OCI-LY7 (cell line): ENCODE data around the gene CLN3. TPM values are rescaled to one million over a fixed set of nuclear protein-coding genes. Genes with fewer than 3 reads are reported as not detected.

ENCODE experiments used
- BruUV-seq: library from RNA; stranded (reverse); fragments of 400-500 nt; replicated peaks from 2 replicates; lab custom pipeline; 2021; lab: Mats Ljungman, UMichigan
- CTCF ChIA-PET: fragments of 300-600 bp; sonication (Branson Sonifier 250); formaldehyde crosslinking; loops from one replicate; lab custom pipeline; 2022; ENCODE audit warnings: antibody characterized with exemption; ENCODE audit not compliant: unreplicated experiment; lab: Charles Lee
- POLR2A ChIA-PET: fragments of 300-600 bp; sonication (Branson Sonifier 250); formaldehyde crosslinking; loops from one replicate; lab custom pipeline; 2022; ENCODE audit warnings: antibody characterized with exemption; lab: Charles Lee
- DNase-seq: peaks from one replicate; pipeline ENCODE4 v3.0.0-alpha.2; 2015; ENCODE audit warnings: low spot score
- H2AFZ ChIP-seq: fragments of 200-600 bp; sonication (generic), shearing (Covaris generic); 2 replicates; pipeline ENCODE4 v1.6.1; 2014; ENCODE audit warnings: mild to moderate bottlenecking, antibody characterized with exemption, low read length, moderate library complexity
- H3K27ac ChIP-seq: fragments of 200-600 bp; sonication (generic); 2 replicates; pipeline ENCODE4 v1.5.1; 2014; ENCODE audit warnings: mixed run types, low read depth, mild to moderate bottlenecking, moderate library complexity, low read length, inconsistent platforms; ENCODE audit not compliant: poor library complexity, severe bottlenecking
- H3K36me3 ChIP-seq: fragments of 200-600 bp; sonication (generic); 2 replicates; pipeline ENCODE4 v1.6.1; 2014; ENCODE audit warnings: mild to moderate bottlenecking, antibody characterized with exemption, low read length, moderate library complexity, mixed read lengths; ENCODE audit not compliant: insufficient read depth
- H3K4me1 ChIP-seq: fragments of 200-600 bp; sonication (generic); 2 replicates; pipeline ENCODE4 v1.5.1; 2014; ENCODE audit warnings: mild to moderate bottlenecking, low read length; ENCODE audit not compliant: insufficient read depth, poor library complexity, severe bottlenecking
- H3K4me2 ChIP-seq: fragments of 200-600 bp; sonication (generic); 2 replicates; pipeline ENCODE4 v1.6.1; 2014; ENCODE audit warnings: mild to moderate bottlenecking, low read length
- H3K4me3 ChIP-seq: fragments of 200-600 bp; sonication (generic); 2 replicates; pipeline ENCODE4 v1.5.1; 2014; ENCODE audit warnings: mild to moderate bottlenecking, low read depth, low read length; ENCODE audit not compliant: poor library complexity, severe bottlenecking
- H3K79me2 ChIP-seq: fragments of 200-600 bp; sonication (generic); 2 replicates; pipeline ENCODE4 v1.6.1; 2016; ENCODE audit warnings: low read depth, mild to moderate bottlenecking, low read length, moderate library complexity, mixed read lengths; ENCODE audit not compliant: insufficient read depth
- H3K9me2 ChIP-seq: fragments of 200-600 bp; sonication (generic); 2 replicates; pipeline ENCODE4 v1.6.1; 2016; ENCODE audit warnings: mild to moderate bottlenecking, low read length, mixed read lengths; ENCODE audit not compliant: insufficient read depth
- H3K9me3 ChIP-seq: fragments of 200-600 bp; sonication (generic); 2 replicates; pipeline ENCODE4 v1.6.1; 2014; ENCODE audit warnings: mild to moderate bottlenecking, mixed run types, low read length, mixed read lengths
- H4K20me1 ChIP-seq: fragments of 200-600 bp; sonication (generic); 2 replicates; pipeline ENCODE4 v1.6.1; 2014; ENCODE audit warnings: mild to moderate bottlenecking, antibody characterized with exemption, low read length, moderate library complexity, mixed read lengths; ENCODE audit not compliant: insufficient read depth
- EZH2phosphoT487 ChIP-seq: fragments of 200-600 bp; sonication (generic); IDR thresholded peaks from 2 replicates; pipeline ENCODE4 v1.6.1; 2018; ENCODE audit warnings: low read depth, borderline replicate concordance, mild to moderate bottlenecking, mixed run types, antibody characterized with exemption, low read length, moderate library complexity, mixed read lengths
- intact Hi-C: fragments of 100-400 bp; cut with micrococcal nuclease; formaldehyde crosslinking; loops from one replicate; pipeline ENCODE4 v1.10.0; 2022; ENCODE audit not compliant: unreplicated experiment
- total RNA-seq, 2 experiments: library from RNA; depleted of rRNA in 1 of 2; stranded (reverse); fragments of >200 nt in 1 of 2; shearing (Covaris generic) in 1 of 2; gene quantifications; 2 replicates each; pipeline ENCODE4 v1.2.3, GENCODE V29; 2014 to 2022
- TF ChIP-seq, protein P1 (sequence below): fragments of 200-600 bp; sonication (generic); conservative IDR thresholded peaks from 2 replicates; pipeline ENCODE4 v1.5.1; 2014; ENCODE audit warnings: mild to moderate bottlenecking, antibody characterized with exemption, low read length, moderate library complexity, mixed read lengths

The CLN3 gene
- total RNA-seq, 2 experiments from 2014 or later: 29.7 to 42.3 TPM

- DNase-seq: no peak
- no peak overlapping the region for H3K4me3 ChIP-seq
- H3K36me3 ChIP-seq: no peaks in the 10 kb centered on the region
- no TSS peak for BruUV-seq
- TF ChIP-seq, protein P1, sequence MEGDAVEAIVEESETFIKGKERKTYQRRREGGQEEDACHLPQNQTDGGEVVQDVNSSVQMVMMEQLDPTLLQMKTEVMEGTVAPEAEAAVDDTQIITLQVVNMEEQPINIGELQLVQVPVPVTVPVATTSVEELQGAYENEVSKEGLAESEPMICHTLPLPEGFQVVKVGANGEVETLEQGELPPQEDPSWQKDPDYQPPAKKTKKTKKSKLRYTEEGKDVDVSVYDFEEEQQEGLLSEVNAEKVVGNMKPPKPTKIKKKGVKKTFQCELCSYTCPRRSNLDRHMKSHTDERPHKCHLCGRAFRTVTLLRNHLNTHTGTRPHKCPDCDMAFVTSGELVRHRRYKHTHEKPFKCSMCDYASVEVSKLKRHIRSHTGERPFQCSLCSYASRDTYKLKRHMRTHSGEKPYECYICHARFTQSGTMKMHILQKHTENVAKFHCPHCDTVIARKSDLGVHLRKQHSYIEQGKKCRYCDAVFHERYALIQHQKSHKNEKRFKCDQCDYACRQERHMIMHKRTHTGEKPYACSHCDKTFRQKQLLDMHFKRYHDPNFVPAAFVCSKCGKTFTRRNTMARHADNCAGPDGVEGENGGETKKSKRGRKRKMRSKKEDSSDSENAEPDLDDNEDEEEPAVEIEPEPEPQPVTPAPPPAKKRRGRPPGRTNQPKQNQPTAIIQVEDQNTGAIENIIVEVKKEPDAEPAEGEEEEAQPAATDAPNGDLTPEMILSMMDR: no peak
- TF ChIP-seq EZH2phosphoT487: no peak
- no peak overlapping the region for H2AFZ ChIP-seq
- H3K9me2 ChIP-seq: no peaks in the 10 kb centered on the region
- ChIA-PET CTCF (interaction anchor here (0.7 kb wide), 1 partner anchor 8 kb away, joined by 9 read pairs; no protein-coding TSS in a partner anchor), POLR2A (no interaction called here)
- H3K9me3 ChIP-seq: no peaks in the 10 kb centered on the region
- H3K4me1 ChIP-seq: peaks cover 10% of the 10 kb centered on the region
- no peaks in the 10 kb centered on the region for H3K79me2 ChIP-seq
- no peak overlapping the region for H3K4me2 ChIP-seq
- intact Hi-C loops: no loop called here
- H4K20me1 ChIP-seq: no peaks in the 10 kb centered on the region
- H3K27ac ChIP-seq: no peak overlapping the region
Measured at GRCh38 chr16:28503470-28504259, 11.8 kb upstream of the CLN3 start.

DNA sequence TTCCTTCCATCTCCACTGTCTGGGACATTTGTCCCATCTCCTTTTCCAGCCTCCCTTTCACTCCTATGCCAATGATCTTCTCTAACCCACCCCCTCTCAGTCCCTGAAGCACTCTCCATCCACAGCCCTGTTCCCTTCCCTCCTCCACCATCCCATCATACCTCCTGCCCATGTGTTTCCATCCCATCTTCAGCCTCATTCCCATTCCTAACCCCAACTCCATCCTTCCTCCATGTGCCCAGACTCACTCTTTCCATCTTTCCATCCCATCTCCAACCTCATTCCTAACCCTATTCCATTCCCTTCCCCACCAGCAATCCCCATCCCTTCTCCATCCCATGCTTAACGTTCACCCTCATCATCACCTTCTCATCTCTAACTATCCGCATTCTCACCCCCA, 10.4 kb upstream of the CLN3 start:
- intact Hi-C loops: no loop called here
- no peaks in the 10 kb centered on the region for H3K4me1 ChIP-seq
- H3K4me2 ChIP-seq: no peak overlapping the region
- CTCF ChIA-PET: no interaction called here
- no peak overlapping the region for H2AFZ ChIP-seq
- H3K9me3 ChIP-seq: no peaks in the 10 kb centered on the region
- H3K9me2 ChIP-seq: no peaks in the 10 kb centered on the region
- DNase-seq: no peak
- H3K79me2 ChIP-seq: no peaks in the 10 kb centered on the region
- H3K4me3 ChIP-seq: no peak overlapping the region
- H3K36me3 ChIP-seq: no peaks in the 10 kb centered on the region
- POLR2A ChIA-PET: no interaction called here
- no peak overlapping the region for H3K27ac ChIP-seq
- BruUV-seq: no TSS peak
- H4K20me1 ChIP-seq: no peaks in the 10 kb centered on the region
- TF ChIP-seq, protein P1: no peak
- no peak for TF ChIP-seq EZH2phosphoT487
